ENCODE data around the gene IGF1. TPM values are rescaled to one million over a fixed set of nuclear protein-coding genes. Genes with fewer than 3 reads are reported as not detected.
A peak's percentile ranks its signal among the peaks of the same experiment; 100 is the strongest.

IGF1 gene
- total and polyA plus RNA-seq, 9 of the 15 experiments (the other 6 are each of a cell fraction or from before 2014, with no cell fraction given): 3.7 to 13.9 (median 4.5) TPM

GRCh38 chr12:102479939-102480338, 424 bp downstream of the IGF1 start:
- no peaks in the 10 kb centered on the region for H3K27me3 ChIP-seq (ENCODE audit: control insufficient read depth in 2 of 2, insufficient read depth in 2 of 2, low read length in 2 of 2)
- FAIRE-seq (no peak), DNase-seq (ENCODE audit: extremely low read depth in 1 of 4, low spot score in 3 of 4) (no peak), ATAC-seq (no peak; the same call in 2 of the 3 replicates)
- WGBS (ENCODE audit: insufficient coverage, low coverage, missing lambda C conversion rate): 12% methylated on average over 4 of the region's 4 CpGs
- ChIA-PET POLR2A (no interaction called here), CTCF (ENCODE audit: low intra/inter-chr PET ratio) (no interaction called here)
- H3K9me3 ChIP-seq (replicated peaks; ENCODE audit: control insufficient read depth, insufficient read depth, low read depth, low read length): no peaks in the 10 kb centered on the region
- in situ Hi-C loops (cut with MboI) (loop anchor here (25.0 kb wide), 1 partner anchor 543 kb away; no protein-coding TSS in a partner anchor), intact Hi-C loops (cut with micrococcal nuclease) (loop anchor here (2.0 to 5.0 kb wide), 3 partner anchors 51 to 358 kb away; partner anchors contain the start of genes NUP37 and PARPBP)
- no peak overlapping the region for H3K4me2 ChIP-seq (ENCODE audit: insufficient read depth, low read length)
- H2AFZ ChIP-seq (ENCODE audit: low read depth, low read length): no peak overlapping the region
- H3K27ac ChIP-seq (ENCODE audit: extremely low read depth, low read depth, low read length): peak overlapping the region; percentile 34; the same call in 1 of the 3 replicates
- no peaks in the 10 kb centered on the region for H3K9me1 ChIP-seq (ENCODE audit: control insufficient read depth, insufficient read depth, low read length)
- H3K4me3 ChIP-seq: peak overlapping the region; percentile 23; the same call in 1 of the 2 replicates
- no peak overlapping the region for H3K9ac ChIP-seq (ENCODE audit: insufficient read depth in 1 of 2, low read depth in 2 of 2, low read length in 2 of 2)
- H3K4me1 ChIP-seq (replicated peaks in 1 of 2; ENCODE audit: control insufficient read depth in 2 of 2, insufficient read depth in 2 of 2, low read length in 2 of 2): peaks cover 4 to 25% of the 10 kb centered on the region in 2 experiments; a peak in 4 of 5 replicates
- no peaks in the 10 kb centered on the region for H4K20me1 ChIP-seq (replicated peaks; ENCODE audit: control insufficient read depth, insufficient read depth, low read length)
- H3K36me3 ChIP-seq (ENCODE audit: control insufficient read depth, insufficient read depth, low read length): no peaks in the 10 kb centered on the region
- BruUV-seq (replicated peaks): TSS peak; percentile 65
- H3K79me2 ChIP-seq (ENCODE audit: control insufficient read depth, insufficient read depth, low read length): no peaks in the 10 kb centered on the region
- TF ChIP-seq POLR2AphosphoS2 (IDR thresholded peaks at IDR 0.05; ENCODE audit: low read length) (no peak), RFX7 (CRISPR knock-in tag; IDR thresholded peaks at IDR 0.05) (no peak), ELF1 (tag; IDR thresholded peaks at IDR 0.05) (no peak), HES1 (IDR thresholded peaks at IDR 0.05; ENCODE audit: low read depth) (no peak), MBD2 (IDR thresholded peaks at IDR 0.05; ENCODE audit: borderline replicate concordance, low read depth) (no peak), ZNF277 (CRISPR knock-in tag; IDR thresholded peaks at IDR 0.05; ENCODE audit: borderline replicate concordance) (no peak), TAF15 (IDR thresholded peaks at IDR 0.05; ENCODE audit: low read depth, low read length) (no peak), ZFP36 (IDR thresholded peaks at IDR 0.05; ENCODE audit: low read depth, low read length, partially characterized antibody) (no peak), THAP7 (CRISPR knock-in tag; IDR thresholded peaks at IDR 0.05) (no peak), C11orf30 (IDR thresholded peaks at IDR 0.05; ENCODE audit: low read depth) (peak; percentile 89), HINFP (tag; conservative IDR thresholded peaks at IDR 0.05; ENCODE audit: low read depth) (no peak), KDM2B (CRISPR knock-in tag; IDR thresholded peaks at IDR 0.05) (no peak), RBM34 (IDR thresholded peaks at IDR 0.05; ENCODE audit: borderline replicate concordance, insufficient read depth, low read length) (no peak), ARID1B (IDR thresholded peaks at IDR 0.05) (no peak), TOE1 (IDR thresholded peaks at IDR 0.05; ENCODE audit: borderline replicate concordance) (no peak), TOE1 (CRISPR knock-in tag; IDR thresholded peaks at IDR 0.05; ENCODE audit: borderline replicate concordance, low read depth) (no peak), LEF1 (IDR thresholded peaks at IDR 0.05) (no peak), PHB (CRISPR knock-in tag; IDR thresholded peaks at IDR 0.05) (no peak), ZNF41 (CRISPR knock-in tag; conservative IDR thresholded peaks at IDR 0.05) (no peak), HDAC2 (IDR thresholded peaks at IDR 0.05) (no peak), HDAC6 (IDR thresholded peaks at IDR 0.05; ENCODE audit: low read depth, low read length) (no peak), XRCC4 (IDR thresholded peaks at IDR 0.05; ENCODE audit: extremely low read depth, insufficient read depth, insufficient read length) (no peak)

All from K562 (cell line).